Endometrium (tissue), 2 donors: ENCODE measurements around the gene NTSR2.

ENCODE experiments used
- FAIRE-seq: peaks from 2 replicates; lab custom pipeline; 2012; peaks lifted over from hg19 to GRCh38; lab: Jason Lieb, UNC
- donor health status: control.
- donor health status: control.

Gene NTSR2

GRCh38 chr2:11699686-11700670, 30.0 kb upstream of the NTSR2 start:
- FAIRE-seq, result no peak

- no peak for FAIRE-seq
These were observed 28.3 kb upstream of the NTSR2 start for GRCh38 chr2:11698009-11698922.

GRCh38 chr2:11697103-11697871, 27.3 kb upstream of the NTSR2 start:
- FAIRE-seq, result no peak

- FAIRE-seq, result no peak
These were observed 26.7 kb upstream of the NTSR2 start for GRCh38 chr2:11696736-11697102.

GRCh38 chr2:11695576-11695975, 25.6 kb upstream of the NTSR2 start:
- FAIRE-seq, result no peak

- no peak for FAIRE-seq
These were observed 23.0 kb upstream of the NTSR2 start for GRCh38 chr2:11692966-11693521.

GRCh38 chr2:11691076-11691660, 21.2 kb upstream of the NTSR2 start:
- FAIRE-seq, result no peak

GRCh38 chr2:11688222-11689069, 18.5 kb upstream of the NTSR2 start:
- peak; percentile 21 for FAIRE-seq

GRCh38 chr2:11687736-11688135, 17.7 kb upstream of the NTSR2 start:
- FAIRE-seq, result no peak

GRCh38 chr2:11685906-11686470, 16.0 kb upstream of the NTSR2 start:
- FAIRE-seq, result no peak

- FAIRE-seq, result no peak
These were observed 15.0 kb upstream of the NTSR2 start for GRCh38 chr2:11684894-11685460.

- FAIRE-seq, result no peak
These were observed 14.0 kb upstream of the NTSR2 start for GRCh38 chr2:11683966-11684365.

GRCh38 chr2:11683476-11683875, 13.5 kb upstream of the NTSR2 start:
- FAIRE-seq, result no peak

- FAIRE-seq, result no peak
These were observed 12.6 kb upstream of the NTSR2 start for GRCh38 chr2:11682590-11682915.

- FAIRE-seq, result no peak
These were observed 12.0 kb upstream of the NTSR2 start for GRCh38 chr2:11681722-11682589.

- FAIRE-seq, result no peak
These were observed 11.1 kb upstream of the NTSR2 start for GRCh38 chr2:11680901-11681721.

GRCh38 chr2:11680182-11680900, 10.3 kb upstream of the NTSR2 start:
- no peak for FAIRE-seq
